Ovary (tissue), 9 donors: ENCODE data around the gene SHISA8. TPM values are rescaled to one million over a fixed set of nuclear protein-coding genes. Genes with fewer than 3 reads are reported as not detected.

ENCODE experiments used
- DNase-seq, 5 donors: peaks; one replicate each; pipeline ENCODE4 v3.0.0-alpha.2; 2019 to 2020
- H3K27ac ChIP-seq, 2 donors: fragments of 200-600 bp; one replicate each; pipeline versions ENCODE4 v1.5.1 to v1.8.0; 2019 to 2022
- H3K27me3 ChIP-seq: fragments of 200-600 bp; one replicate; pipeline ENCODE4 v1.8.0; 2022
- H3K36me3 ChIP-seq: fragments of 200-600 bp; sonication (generic); one replicate; pipeline ENCODE4 v1.5.1; 2019
- H3K4me1 ChIP-seq: one replicate; pipeline ENCODE4 v1.8.1; 2013; ENCODE audit warnings: mild to moderate bottlenecking, moderate library complexity; ENCODE audit not compliant: insufficient read depth
- H3K4me3 ChIP-seq: fragments of 200-600 bp; sonication (generic); one replicate; pipeline ENCODE4 v1.5.1; 2017
- H3K9me3 ChIP-seq, 2 donors: fragments of 200-600 bp in 1 of 2; sonication (generic) in 1 of 2; one replicate each; pipeline versions ENCODE4 v1.5.1 to v1.8.1; 2013 to 2019; ENCODE audit warnings: mild to moderate bottlenecking in 1 of 2, moderate library complexity in 1 of 2
- CTCF ChIP-seq, 3 donors: fragments of 450-650 bp in 2 of 3; fragments of 200-600 bp in 1 of 3; IDR thresholded peaks; one replicate each; pipeline versions ENCODE4 v1.5.1 to v1.8.0; 2016 to 2022; ENCODE audit warnings: antibody characterized with exemption in 3 of 3, mild to moderate bottlenecking in 1 of 3
- EP300 ChIP-seq: sonication (generic); formaldehyde crosslinking; IDR thresholded peaks from one replicate; pipeline ENCODE4 v1.6.1; 2017; ENCODE audit warnings: antibody characterized with exemption
- POLR2A ChIP-seq: fragments of 450-650 bp; IDR thresholded peaks from one replicate; pipeline ENCODE4 v1.6.1; 2017; ENCODE audit warnings: antibody characterized with exemption, mild to moderate bottlenecking, moderate library complexity
- WGBS, 3 donors: extraction: QIAGEN DNeasy Blood & Tissue Kit in 1 of 3; methylation state at CpG; one replicate each; pipeline versions ENCODE4 v1.1.5 to v1.1.7; 2013 to 2017; 5-methylcytosine and 5-hydroxymethylcytosine counted together
- intact Hi-C, 4 donors: fragments of 100-400 bp; cut with DNase I; formaldehyde crosslinking; loops; one replicate each; pipeline versions ENCODE4 v1.11.0 to v1.15.1; 2022 to 2023
- polyA plus RNA-seq, 2 donors: library from polyadenylated mRNA; stranded (reverse); fragments of 200-250 nt in 1 of 2; fragments of 350-450 nt in 1 of 2; fragmentation: Illumina TruSeq in 1 of 2; extraction: RNeasy Lipid Tissue Mini Kit (QIAGEN cat#74804) in 1 of 2; gene quantifications; one replicate each; pipeline ENCODE4 v1.2.3, GENCODE V29; 2013 to 2014
- total RNA-seq, 7 donors: library from RNA; depleted of rRNA in 2 of 7; stranded (reverse); fragments of >200 nt in 2 of 7; fragmentation: NEBNext Ultra II Directional in 3 of 7; extraction: Animal tissue kit (Norgen Biotek cat#: 25700) in 3 of 7; gene quantifications; one replicate each; pipeline versions ENCODE4 v1.1.0 to v1.2.4, GENCODE V29; 2016 to 2023
- donor health status: DM: no; HTN: no; CAD: no; lungs with moderate emphysema.
- donor health status: DM: no; HTN: no; CAD: no.
- donor health status: Bipolar disorder and iron deficiency.
- donor health status: DM: yes; HTN: yes; CAD: no.
- donor health status: DM: no; HTN: no; CAD: no.
- donor health status: DM: yes; HTN: yes; CAD: no.

The SHISA8 gene
- total and polyA plus RNA-seq, 9 donors, result 0.46 TPM; not detected in 8

GRCh38 chr22:41940832-41941765 is 26.2 kb upstream of the SHISA8 start:
- intact Hi-C loops, result loop anchor here (2.0 to 10.0 kb wide), 4 partner anchors 116 to 244 kb away; partner anchors contain the start of gene MEI1 (in 2 of the 4)
- H3K27me3 ChIP-seq, result no peaks in the 10 kb centered on the region
- peaks cover 3% of the 10 kb centered on the region for H3K4me1 ChIP-seq
- no peaks in the 10 kb centered on the region for H3K36me3 ChIP-seq
- peak; percentile 78 to 89 (median 87) for DNase-seq
- H3K4me3 ChIP-seq, result no peak overlapping the region
- H3K9me3 ChIP-seq, result no peaks in the 10 kb centered on the region
- TF ChIP-seq CTCF (IDR thresholded peaks at IDR 0.05) (peak; percentile 77 to 95 (median 92)), EP300 (no peak)
- no peak overlapping the region for H3K27ac ChIP-seq
- WGBS, 3 donors, result 50 to 58% (median 55%) methylated on average over 13 of the region's 13 CpGs

- Histone ChIP-seq H3K36me3 (no peaks in the 10 kb centered on the region), H3K4me3 (no peak overlapping the region), H3K27me3 (no peaks in the 10 kb centered on the region), H3K4me1 (no peaks in the 10 kb centered on the region), H3K27ac (no peak overlapping the region), H3K9me3 (no peaks in the 10 kb centered on the region)
- WGBS, 3 donors, result 78 to 86% (median 85%) methylated on average over 13 of the region's 13 CpGs
- TF ChIP-seq POLR2A, result no peak
- TF ChIP-seq CTCF (IDR thresholded peaks at IDR 0.05), result no peak
- no peak for TF ChIP-seq EP300
- DNase-seq, result no peak
- intact Hi-C loops, result loop anchor here (2.0 to 10.0 kb wide), 4 partner anchors 115 to 243 kb away; partner anchors contain the start of gene MEI1 (in 2 of the 4)
Observed at GRCh38 chr22:41939981-41940831, 25.3 kb upstream of the SHISA8 start.

GRCh38 chr22:41936894-41937169 is 22.0 kb upstream of the SHISA8 start:
- no peak for TF ChIP-seq POLR2A
- TF ChIP-seq EP300, result no peak
- TF ChIP-seq CTCF (IDR thresholded peaks at IDR 0.05), result no peak
- 91 to 98% (median 98%) methylated on average over 2 of the region's 2 CpGs for WGBS, 3 donors
- H3K27ac ChIP-seq, result no peak overlapping the region

GRCh38 chr22:41935509-41935908 is 20.6 kb upstream of the SHISA8 start:
- Histone ChIP-seq H3K36me3 (no peaks in the 10 kb centered on the region), H3K27ac (no peak overlapping the region), H3K9me3 (no peaks in the 10 kb centered on the region), H3K4me3 (no peak overlapping the region), H3K4me1 (no peaks in the 10 kb centered on the region), H3K27me3 (no peaks in the 10 kb centered on the region)
- WGBS, 3 donors, result 92 to 94% (median 92%) methylated on average over 9 of the region's 9 CpGs
- no peak for DNase-seq
- TF ChIP-seq CTCF (IDR thresholded peaks at IDR 0.05) (no peak), EP300 (no peak), POLR2A (no peak)
- intact Hi-C loops, result no loop called here

More at GRCh38 chr22:41936894-41937169, 22.0 kb upstream of the SHISA8 start:
- H3K4me1 ChIP-seq, result no peaks in the 10 kb centered on the region
- no peaks in the 10 kb centered on the region for H3K27me3 ChIP-seq
- DNase-seq, result no peak
- no peaks in the 10 kb centered on the region for H3K36me3 ChIP-seq
- intact Hi-C loops, result no loop called here
- no peak overlapping the region for H3K4me3 ChIP-seq
- no peaks in the 10 kb centered on the region for H3K9me3 ChIP-seq
